ENCODE results near the gene F5.
"Not testable (repeated sequence)": the region's sequence is repeated elsewhere in the genome, so short reads cannot be mapped to it uniquely, and the experiment has no call there.

The F5 gene

DNA sequence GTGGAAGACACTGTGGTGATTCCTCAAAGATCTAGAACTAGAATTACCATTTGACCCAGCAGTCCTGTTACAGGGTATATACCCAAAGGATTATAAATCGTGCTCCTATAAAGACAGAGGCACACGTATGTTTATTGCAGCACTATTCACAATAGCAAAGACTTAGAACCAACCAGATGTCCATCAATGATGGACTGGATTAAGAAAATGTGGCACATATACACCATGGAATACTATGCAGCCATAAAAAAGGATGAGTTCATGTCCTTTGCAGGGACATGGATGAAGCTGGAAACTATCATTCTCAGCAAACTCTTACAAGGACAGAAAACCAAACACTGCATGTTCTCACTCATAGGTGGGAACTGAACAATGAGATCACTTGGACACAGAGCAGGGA, 82.7 kb downstream of the F5 start:
- DNase-seq: not testable (repeated sequence)

DNA sequence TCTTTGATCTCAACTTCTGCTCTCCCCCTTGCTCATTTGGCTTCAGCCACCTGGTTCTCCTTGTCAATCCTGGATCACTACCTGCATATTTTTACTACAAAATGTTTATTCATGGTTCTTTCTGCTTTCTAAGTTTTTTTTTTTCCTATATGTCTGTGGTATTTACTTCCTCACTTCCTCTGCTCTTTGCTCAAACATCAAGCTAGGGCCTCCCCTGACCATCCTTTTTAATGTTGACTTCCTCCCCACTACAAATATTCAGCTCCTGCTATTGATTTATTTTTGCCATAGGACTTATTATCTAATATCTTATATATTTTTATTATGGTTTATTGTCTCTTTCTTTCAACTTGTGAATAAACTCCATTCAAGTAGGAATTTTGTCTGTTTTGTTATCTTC, 86.5 kb downstream of the F5 start:
- DNase-seq: no peak

DNA sequence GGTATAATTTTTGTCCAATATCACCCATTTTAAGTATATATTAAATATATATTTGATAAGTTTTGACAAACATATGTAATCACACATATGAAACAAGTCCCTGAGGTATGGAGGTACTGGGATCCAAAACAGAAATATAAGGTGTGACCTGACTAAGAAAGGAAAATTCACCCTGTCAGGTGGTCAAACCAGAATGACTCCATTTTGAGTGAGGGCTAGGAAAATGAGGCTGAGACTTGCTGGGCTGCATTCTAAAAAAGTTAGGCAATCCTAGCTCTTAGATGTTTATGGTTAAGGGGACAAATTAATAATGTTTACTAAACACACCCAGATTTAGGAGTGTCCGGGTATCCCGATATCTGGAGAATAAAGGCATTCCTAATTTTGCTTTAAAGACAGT, 89.0 kb downstream of the F5 start:
- no peak for DNase-seq

DNA sequence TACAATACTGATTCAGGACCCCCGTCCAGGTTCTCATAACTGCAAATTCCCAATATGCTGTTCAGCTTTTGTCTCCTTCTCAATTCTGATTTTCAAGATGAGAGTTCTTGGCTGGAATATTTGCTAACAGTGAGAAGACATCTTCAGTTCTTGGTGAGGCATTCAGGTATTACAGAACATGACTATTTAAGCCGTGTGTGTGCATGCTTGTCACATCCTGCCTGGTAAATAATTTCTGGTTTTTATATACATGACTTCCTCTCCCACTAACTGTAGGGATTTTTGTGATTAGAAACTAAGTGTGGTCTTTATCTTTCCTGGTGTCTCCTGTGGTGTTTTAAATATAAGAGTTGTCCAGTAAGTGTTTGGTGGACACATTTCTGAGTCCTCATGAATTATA, 90.4 kb downstream of the F5 start:
- DNase-seq: no peak

DNA sequence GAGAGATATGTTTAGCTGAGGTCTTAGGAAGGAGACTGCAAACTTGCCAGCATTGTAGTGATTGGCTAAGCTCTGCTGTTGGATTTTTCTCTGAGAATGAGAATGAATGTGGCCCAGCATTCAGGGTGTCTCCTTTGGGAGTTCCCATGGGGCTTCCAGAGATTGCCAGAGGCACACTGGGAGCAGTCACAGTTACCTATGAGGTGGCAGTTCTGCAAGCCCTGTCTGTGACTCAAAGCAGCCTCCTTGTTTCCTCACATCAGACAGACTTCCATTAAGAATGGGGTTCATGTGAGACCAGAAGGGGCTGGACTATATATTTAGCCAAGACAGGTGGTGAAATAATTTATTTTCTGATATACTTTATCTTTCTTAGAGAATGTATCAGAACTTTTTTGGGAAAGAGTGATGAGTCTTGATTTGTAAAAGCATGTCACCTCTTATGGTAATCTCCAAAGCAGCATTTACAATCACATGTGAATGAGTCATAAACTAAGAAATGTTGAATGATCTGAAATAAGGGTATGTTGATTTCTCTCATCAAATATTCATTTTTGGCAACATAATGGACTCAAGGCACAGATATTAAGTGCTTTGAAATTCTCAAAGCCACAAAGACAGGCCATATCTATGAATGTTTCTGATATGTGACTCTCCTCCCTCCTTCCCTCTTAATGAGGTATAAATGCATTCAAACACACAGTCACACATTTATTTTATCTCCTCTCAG, 91.1 kb downstream of the F5 start:
- DNase-seq: no peak

DNA sequence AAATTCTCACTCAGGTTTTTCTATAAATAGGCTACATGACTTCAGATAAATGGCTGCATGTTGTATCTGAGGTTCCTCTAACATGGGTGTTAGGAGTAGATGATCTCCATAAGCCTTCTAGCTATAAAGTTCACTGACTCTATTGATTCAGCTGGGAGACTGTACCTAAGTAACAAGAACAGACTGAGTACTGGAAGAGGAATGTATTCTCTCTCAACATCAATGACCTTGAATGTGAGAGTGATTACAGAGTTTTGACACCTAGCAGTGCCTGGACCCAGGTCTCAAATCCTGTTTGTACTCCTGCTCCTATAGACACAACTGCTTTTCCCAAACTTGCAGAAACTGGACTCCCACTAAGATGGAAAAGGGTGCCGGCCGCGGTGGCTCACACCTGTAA, 91.9 kb downstream of the F5 start:
- DNase-seq: no peak

DNA sequence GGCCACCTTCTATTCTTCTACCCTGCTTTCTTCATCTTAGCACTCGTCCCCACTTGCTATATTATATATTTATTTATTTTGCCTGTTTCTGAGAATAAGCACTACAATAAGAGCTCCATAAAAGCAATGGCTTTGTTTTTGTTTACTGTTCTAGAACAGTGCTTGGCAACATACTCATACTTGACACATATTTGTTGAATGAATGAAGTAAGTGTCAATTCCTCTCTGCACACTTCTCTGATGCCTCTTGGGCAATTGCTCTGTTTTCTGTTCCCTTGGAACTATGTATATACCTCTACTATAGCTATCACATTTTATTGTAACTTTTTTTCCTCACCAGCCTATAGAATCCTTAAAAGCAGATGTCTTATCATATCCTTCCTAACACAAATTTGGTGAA, 93.0 kb downstream of the F5 start:
- DNase-seq: no peak

DNA sequence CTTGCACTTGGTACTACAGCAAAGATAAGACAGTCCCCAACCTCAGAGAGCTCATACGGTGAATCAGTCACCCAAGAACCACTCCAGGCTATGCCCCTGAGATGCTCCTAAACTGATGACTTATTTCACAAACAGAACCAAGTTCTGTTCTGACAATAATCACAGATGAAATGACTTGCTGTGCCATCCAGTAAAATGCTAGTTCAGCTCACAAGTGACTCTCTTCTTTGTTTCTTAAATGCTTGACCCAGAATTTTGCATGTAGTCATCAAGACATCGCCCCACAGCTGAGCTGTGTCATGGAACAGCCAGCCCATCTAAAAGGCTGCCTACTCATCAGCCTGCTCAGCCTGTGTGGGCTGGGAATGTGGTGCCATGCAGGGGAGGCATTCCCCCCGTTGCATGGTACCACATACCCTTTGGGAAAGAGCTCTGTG, 94.4 kb downstream of the F5 start:
- DNase-seq: no peak

DNA sequence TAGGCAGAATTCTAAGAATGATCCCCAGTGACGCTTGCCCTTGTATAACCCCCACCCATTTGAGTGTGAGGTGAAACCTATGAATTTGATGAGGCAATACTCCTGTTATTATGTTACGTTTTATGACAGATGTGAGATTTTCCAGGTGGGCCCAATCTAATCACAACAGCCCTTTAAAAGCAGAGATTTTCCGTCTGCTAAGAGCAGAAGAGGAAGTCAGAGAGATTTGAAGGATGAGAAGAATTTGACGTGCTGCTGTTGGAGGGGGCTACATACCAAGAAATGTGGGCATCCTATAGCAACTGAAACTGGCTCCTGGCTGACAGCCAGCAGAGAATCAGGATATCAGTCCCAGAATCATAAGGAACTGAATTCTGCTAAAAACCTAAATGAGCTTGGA, 98.1 kb downstream of the F5 start:
- no peak for DNase-seq

DNA sequence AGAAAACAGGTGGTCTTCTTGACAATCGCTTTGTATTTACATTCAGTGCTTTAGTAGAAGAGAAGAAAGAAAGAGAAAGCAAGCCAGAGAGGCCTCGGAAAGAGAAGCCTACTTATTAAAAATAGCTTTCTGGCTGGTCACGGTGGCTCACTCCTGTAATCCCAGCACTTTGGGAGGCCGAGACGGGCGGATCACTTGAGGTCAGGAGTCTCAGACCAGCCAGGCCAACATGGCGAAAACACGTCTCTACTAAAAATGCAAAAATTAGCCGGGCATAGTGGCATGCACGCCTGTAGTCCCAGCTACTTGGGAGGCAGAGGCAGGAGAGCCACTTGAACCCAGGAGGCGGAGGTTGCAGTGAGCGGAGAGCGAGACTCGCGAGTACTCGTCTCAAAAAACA, 98.7 kb downstream of the F5 start:
- no peak for DNase-seq

DNA sequence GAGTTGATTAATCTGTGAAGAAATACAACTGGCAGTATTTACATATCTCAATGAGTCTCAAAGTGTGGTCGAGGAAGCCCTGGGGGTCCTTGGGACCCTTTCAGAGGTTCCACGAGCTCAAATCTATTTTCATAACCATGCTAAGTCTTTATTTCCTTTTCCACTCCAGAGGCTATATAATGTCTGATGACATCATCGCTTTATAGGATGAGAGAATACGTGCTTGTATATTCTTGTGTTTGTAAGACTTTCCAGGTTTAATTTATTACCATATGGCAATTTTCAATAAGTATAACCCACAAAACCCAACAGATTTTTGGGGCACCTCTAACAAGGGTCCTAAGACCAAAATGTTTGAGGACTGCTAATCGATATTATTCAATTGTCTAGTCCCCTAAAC, 99.1 kb downstream of the F5 start:
- DNase-seq: no peak

DNA sequence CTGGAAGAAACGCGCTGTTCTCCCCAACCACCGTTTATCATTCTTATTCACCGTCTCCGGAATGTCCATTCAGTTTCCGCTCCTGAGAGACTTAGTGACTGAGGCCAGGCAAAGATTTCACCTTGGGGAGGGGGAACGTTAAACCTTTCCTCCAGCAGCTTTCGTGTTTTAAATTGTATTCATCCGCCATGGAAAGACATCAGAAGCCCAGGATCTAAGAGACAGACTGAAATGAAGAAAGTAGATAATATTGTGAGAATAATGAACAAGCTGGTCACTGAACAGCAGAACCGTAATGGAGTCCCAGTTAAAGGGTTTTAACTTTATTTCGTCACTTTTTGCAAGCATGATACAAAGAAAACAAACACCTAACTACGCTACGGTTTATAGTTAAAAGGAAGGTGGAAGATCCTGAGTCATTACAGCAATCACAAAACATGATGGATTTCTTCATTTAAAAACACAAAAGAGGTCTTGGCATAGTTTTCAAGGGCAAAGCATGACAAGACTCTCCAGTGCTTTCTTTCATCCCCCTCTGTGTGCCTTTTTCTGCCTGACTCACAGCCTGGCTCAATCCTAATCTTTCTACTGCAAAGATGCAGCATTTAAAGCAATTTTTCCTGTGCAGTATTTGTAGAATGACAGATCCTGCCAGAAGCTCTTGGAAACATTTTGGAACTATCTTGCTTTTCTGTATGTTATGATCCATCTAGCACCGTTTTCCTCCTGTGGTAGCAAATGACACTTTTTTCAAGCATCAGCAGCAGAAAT, 99.8 kb downstream of the F5 start:
- no peak for DNase-seq

DNA sequence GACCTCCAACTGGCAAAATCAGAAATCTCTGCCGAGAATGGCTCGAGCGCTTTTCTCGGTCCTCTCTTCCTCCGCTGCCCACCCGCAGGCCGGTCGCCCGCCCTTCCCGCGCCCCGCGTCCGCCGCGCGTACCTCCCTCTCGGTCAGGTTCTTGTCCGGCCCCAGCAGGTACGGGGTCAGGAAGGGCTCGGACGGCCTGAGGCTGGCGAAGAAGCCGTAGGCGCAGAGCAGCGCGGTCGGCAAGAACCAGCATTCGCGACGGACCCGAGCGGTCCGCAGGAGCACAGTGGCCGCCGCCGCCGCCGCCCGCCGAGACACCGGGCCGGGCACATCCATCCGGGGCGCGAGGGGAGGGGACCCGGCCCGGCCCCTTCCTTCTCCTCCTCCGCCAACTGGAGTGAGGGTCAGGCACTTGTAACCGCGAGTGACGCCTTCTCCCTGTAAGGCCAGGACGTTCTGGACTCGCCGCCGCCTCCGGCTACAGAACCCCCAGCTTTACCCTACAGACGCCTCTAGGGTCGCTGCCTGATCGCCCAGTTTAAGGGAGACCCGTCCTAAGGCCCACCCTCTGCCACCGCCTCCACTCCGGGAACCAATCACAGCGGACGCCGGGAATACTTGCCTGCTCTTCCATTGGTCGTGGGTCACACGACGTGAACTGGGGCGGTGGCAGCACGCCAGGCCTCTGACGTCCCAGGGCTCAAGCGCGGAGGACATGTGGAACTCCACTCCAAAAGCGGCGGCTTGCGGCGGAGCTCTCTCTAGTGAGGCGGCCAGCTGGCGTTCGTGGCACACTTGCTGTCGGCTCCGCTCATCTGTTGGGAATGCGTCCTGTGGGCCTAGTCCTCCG, 100.6 kb downstream of the F5 start, which contains the start of gene SLC19A2:
SLC19A2 (minus strand) TSS at position 514 of the 850 bp plus-strand sequence; CDS start at position 336, 178 bp downstream.
- DNase-seq: peak; percentile 97

DNA sequence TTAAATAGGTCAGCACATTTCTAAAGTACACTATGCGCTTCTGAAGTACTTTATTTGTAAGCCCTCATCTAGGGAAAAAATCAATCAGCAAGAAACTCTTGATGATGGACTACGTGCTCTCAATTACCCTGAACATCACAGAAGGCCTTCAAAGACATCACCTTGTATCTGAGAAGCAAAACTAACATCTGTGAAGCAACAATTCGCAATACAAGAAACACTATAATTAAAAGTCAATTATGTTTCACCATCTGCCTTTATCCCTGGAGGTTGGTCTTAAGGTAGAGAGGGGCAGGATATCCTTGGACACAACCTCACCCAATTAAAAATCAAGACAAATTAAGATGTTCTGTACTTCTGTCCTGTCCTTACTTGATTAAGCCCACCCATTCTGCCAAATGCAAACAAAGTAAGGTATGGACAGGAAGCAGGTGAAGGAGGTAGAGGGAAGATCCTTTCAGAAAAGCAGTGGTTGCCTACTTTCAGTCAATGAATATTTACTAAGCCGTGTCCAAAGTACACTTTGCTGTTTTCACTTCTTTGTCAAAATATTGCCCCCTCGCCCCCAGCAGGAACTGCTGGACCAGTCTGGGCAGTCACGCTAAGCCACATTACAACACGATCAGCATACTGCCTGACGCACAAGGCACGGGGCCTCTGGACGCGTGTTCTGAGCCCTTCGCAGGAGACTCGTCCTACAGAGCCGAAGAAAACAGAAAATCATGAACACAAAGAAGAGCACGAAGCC, 101.4 kb downstream of the F5 start:
- DNase-seq: no peak

DNA sequence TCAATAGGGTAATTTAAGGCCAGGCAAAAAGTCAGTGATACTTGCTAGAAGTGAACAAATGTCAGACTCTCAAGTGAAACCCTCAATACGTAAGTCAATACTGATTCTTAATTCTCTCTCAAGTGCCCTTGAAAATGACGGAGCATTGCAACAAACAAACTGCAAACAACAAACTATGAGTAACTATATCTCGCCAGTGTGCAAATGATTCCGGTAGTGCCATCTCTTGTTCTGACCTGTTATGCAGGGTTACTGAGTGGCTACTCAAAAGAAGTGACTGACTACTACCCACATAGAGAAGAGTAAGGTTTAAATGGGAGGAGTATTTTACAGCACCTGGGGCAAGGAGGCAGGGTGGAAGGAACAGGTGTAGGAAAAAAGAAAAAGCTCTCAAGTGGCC, 102.2 kb downstream of the F5 start:
- peak; percentile 33 for DNase-seq

DNA sequence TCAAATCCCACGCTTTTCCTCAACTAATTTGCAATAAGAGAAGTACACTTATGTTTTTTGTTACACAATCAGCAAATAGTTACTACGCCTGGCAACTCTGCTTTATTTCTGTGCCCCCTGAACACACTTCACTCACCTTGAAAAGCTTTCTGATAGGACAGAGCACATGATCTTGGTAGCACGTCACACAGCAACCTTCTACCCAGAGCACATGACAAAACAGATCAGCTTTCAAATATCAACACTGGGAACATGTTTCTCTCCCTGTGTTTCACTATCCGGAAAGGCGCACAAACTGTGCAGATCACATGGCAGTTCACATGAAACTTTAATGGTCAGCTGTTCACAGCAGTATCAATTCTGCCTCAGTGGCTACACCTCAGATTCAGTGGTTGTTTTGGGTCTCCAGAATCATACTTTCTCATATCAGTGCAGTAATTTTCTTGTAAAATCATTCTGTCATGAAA, 102.7 kb downstream of the F5 start:
- DNase-seq: no peak

DNA sequence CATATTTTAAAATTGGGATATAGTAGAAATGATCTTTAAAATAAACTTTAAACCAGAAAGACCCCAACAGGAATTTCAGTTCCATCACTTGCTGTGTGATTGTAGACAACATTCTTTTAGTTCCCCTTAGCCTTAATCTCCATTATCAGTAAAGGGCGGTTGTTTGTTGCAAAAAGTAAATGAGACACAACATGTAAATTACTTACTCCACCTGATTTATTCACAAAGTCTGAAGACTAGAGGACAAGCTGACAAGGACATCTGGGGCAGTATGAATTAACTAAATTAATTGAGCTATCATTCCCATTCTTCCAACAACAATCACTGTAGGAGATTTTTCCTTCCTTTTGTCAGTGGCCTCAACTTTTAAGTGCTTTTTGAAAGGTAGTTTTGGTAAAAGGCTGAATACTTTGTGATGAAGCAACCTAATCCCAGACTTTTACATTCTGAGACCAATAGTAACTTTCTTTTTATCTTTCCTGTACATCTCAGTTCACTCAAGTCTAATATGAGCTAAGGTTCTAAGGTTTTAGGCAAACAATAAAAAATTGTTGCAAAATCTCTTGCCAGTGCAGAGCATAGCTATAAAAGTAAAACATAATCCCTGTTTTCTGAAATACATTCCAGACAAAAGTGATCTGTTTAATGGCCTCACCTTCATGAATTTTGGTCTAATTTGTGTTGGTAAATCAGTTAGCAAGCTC, 106.8 kb downstream of the F5 start:
- DNase-seq: no peak

DNA sequence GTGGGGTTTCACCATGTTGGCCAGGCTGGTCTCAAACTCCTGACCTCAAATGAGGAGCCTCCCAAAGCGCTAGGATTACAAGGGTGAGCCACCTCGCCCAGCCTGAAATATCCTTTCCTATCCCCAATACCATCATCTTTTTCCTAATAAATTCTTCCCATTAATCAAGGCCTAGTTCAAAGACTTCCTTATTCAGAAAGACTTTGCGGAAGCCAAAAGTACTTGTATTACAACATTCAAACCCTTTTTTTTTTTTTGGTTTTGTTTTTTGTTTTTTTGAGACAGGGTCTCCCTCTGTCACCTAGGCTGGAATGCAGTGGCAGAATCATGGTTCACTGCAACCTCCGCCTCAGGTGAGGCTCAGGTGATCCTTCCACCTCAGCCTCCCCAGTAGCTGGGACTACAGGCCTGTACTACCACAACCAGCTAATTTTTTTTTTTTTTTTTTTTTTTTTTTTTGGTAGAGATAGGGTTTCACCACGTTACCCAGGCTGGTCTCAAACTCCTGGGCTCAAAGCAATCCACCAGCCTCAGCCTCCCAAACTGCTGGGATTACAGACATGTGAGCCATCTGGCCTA, 108.1 kb downstream of the F5 start:
- DNase-seq: no peak

DNA sequence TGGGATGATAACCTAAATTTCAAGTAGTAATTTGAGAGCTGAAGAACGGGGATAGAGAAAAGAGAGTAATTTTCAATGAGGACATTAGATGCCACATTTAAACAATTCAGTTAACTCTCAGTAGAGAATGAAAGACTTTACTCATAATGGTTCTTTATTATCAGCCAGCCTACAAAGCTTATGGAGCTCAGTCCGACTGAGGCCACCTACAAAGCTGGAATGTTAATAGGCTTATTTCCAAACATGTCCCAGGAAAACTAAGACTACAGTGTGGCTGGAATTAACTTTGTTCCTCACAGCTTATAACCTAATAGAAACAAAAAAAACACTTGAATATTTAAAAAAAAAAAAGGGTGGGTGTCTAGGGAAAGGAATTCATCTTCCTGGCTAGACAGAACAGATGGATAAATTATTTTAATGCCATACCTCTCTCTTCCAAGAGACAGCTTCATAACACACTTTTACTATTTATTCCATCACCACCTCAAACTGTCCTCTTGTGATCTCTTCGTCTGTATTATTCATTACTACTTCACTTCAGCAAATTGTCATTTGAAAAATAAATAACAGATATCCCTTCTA, 110.4 kb downstream of the F5 start:
- no peak for DNase-seq

DNA sequence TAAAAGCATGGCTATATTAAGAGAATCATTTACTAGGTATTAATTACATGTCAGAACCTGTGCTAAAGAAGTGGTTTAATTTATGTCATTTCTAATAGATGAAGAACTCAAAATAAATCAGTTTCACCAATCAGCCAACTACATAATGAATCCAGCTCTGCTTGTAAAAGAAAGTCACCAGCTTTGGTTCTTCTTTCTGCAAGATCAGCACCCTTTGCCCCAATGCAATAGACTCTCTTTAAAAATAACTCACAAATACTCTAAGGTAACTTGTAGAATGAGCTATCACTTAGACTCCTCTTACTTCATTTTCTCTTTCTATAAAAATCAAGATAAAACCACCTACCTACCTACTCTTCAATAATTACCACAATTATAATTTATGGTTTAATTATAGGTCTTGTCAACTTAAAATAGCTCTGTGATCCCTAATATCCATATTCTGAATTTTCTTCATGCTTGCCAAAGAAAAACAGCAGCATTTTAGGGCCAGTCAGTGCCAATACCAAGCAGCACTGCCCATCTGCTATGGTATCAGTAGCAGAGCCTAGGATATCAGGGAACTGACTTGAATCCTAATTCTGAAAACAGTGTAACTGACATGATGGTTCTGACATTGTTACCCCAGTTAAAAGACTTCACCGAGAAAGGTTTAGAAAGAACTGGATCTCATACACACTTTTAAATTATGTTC, 111.8 kb downstream of the F5 start:
- DNase-seq: no peak

DNA sequence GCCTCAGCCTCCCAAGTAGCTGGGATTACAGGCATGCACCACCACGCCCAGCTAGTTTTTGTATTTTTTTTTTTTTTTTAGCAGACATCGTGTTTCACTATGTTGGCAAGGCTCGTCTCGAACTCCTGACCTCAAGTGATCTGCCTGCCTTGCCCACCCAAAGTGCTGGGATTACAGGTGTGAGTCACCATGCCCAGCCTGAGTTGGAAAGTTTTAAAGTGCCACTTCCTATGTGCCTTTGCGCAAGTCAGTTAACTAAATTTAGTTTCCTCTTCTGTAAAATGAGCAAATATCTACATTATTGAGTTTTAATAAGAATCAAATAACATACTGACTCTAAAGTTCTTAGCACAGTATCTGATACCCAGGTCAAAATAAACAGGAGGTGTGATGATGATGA, 112.9 kb downstream of the F5 start:
- DNase-seq: no peak

Measured in NCI-H1436 (cell line).